ENCODE measurements around the gene TGFB3.

Gene TGFB3

DNA sequence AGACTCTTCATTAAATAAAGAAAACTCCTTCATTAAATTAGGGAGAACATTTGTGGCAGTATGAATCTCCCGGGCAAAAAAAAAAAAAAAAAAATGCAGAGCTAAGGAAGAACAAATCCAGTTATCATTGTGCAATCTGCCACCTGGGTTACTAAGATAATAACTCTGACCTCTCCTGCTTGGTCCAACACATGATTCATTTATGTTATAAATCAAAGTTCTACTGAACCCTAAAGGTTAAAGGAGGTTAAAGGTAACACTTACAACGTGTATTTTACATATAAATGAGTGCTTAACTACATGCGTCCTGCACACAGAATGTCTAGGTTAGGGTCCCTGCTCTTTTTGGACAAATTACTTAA is 4.2 kb downstream of the TGFB3 start:
- H3K4me1 ChIP-seq, result peaks cover 0 to 57% (median 40%) of the 10 kb centered on the region in 4 donors
- no peaks in the 10 kb centered on the region for H3K27me3 ChIP-seq
- peak overlapping the region in 1 of 2 donors; percentile 99 for H3K27ac ChIP-seq
- TF ChIP-seq, protein P1, sequence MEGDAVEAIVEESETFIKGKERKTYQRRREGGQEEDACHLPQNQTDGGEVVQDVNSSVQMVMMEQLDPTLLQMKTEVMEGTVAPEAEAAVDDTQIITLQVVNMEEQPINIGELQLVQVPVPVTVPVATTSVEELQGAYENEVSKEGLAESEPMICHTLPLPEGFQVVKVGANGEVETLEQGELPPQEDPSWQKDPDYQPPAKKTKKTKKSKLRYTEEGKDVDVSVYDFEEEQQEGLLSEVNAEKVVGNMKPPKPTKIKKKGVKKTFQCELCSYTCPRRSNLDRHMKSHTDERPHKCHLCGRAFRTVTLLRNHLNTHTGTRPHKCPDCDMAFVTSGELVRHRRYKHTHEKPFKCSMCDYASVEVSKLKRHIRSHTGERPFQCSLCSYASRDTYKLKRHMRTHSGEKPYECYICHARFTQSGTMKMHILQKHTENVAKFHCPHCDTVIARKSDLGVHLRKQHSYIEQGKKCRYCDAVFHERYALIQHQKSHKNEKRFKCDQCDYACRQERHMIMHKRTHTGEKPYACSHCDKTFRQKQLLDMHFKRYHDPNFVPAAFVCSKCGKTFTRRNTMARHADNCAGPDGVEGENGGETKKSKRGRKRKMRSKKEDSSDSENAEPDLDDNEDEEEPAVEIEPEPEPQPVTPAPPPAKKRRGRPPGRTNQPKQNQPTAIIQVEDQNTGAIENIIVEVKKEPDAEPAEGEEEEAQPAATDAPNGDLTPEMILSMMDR (IDR thresholded peaks at IDR 0.05), result no peak
- no peak overlapping the region for H3K4me3 ChIP-seq
- intact Hi-C loops (cut with DNase I; ENCODE audit: low total_unique reads), result loop anchor here (5.0 kb wide), 1 partner anchor 35 kb away; no protein-coding TSS in a partner anchor
- DNase-seq, result no peak
- no peaks in the 10 kb centered on the region for H3K9me3 ChIP-seq
- no peaks in the 10 kb centered on the region for H3K36me3 ChIP-seq

DNA sequence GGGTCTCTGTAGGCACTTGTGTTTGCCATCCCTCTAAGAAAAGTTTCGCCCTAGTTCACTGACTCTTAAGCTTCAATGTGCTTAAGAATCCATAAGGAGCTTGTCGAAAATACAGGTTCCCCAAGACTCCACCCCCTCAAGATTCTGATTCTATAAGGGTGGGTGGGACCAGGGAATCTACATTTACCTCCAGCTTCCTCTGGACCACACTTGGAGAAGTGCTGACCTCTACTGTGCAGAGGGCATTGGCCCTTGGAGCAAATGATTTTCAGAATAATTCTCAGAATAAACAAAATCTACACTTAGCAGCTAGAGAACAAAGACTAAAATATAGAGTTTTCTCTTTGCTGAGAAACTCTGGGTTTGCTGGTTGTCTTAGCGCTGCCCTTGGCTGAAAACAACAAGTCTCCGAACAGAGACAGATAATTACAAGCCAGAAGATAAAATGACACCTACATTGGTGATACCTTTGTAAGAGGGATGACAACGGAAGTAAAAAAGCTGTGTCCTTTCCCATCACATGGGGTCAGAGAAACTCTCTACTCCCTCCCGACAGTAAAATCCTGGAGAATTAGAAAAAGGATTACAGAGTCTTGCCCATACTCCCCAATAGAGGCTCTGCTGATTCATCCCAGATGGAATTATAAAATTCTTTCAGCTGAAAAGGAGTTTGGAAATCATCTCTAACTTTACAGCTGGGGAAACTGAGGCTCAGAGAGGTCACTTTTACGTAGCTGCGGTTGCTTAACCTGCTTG is 4.8 kb downstream of the TGFB3 start:
- TF ChIP-seq, protein P1 (IDR thresholded peaks at IDR 0.05), result no peak
- Histone ChIP-seq H3K4me1 (peaks cover 0 to 57% (median 40%) of the 10 kb centered on the region in 4 donors), H3K27ac (peak overlapping the region in 1 of 2 donors; percentile 26), H3K4me3 (no peak overlapping the region), H3K36me3 (no peaks in the 10 kb centered on the region), H3K27me3 (no peaks in the 10 kb centered on the region), H3K9me3 (no peaks in the 10 kb centered on the region)
- no peak for DNase-seq
- intact Hi-C loops (cut with DNase I; ENCODE audit: low total_unique reads), result loop anchor here (5.0 kb wide), 1 partner anchor 35 kb away; no protein-coding TSS in a partner anchor

DNA sequence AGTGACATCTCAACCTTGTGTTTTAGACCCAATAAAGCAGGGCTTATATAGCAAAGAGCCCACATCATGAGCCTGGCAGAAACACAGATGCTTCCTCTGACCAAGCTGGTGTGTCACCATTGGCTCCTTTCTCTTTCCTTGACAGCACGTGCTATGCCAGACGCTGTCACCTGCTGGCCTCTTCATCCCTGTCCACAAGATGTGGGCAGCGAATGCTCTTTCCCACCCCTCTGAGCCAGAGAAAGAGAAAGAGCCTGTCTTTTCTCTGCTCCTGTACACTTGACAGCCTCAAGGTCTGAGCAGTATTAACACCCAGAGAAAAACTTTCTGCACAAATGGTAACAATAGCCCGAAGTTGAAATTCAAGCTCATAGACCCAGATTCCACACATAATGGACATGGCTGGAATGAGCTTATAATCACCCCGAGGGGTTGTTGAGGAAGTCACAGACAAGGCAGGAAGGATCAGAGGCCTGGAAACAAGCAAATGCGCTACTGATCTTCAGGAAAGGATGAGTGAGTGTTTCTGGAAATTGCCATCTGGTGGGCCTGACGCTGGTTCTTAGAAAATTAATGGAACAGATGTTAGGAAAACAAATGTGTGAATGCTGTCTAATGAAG is 8.9 kb downstream of the TGFB3 start:
- H3K27me3 ChIP-seq, result no peaks in the 10 kb centered on the region
- TF ChIP-seq, protein P1 (IDR thresholded peaks at IDR 0.05), result no peak
- DNase-seq, result no peak
- H3K36me3 ChIP-seq, result peaks cover 2 to 33% (median 23%) of the 10 kb centered on the region in 3 donors
- H3K27ac ChIP-seq, result no peak overlapping the region
- no peak overlapping the region for H3K4me3 ChIP-seq
- H3K9me3 ChIP-seq, result no peaks in the 10 kb centered on the region
- H3K4me1 ChIP-seq, result peaks cover 0 to 28% (median 13%) of the 10 kb centered on the region in 4 donors
- intact Hi-C loops (cut with DNase I; ENCODE audit: low total_unique reads), result no loop called here

DNA sequence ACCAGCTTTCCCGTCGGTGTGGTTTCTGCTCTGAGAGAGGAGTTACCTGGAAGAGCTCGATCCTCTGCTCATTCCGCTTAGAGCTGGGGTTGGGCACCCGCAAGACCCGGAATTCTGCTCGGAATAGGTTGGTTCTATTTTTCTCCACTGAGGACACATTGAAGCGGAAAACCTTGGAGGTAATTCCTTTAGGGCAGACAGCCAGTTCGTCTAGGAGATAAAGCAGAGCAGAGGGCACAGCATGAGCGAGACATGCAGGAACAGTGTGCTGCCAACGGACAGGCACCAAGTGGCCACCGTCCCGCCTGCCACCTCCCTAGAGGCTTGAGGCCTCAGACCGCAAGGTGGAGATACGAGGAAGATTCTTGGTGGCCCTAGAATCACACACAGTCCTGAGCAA is 10.3 kb downstream of the TGFB3 start:
- H3K27me3 ChIP-seq, result no peaks in the 10 kb centered on the region
- no peak overlapping the region for H3K27ac ChIP-seq
- H3K36me3 ChIP-seq, result peaks cover 7 to 48% (median 25%) of the 10 kb centered on the region in 3 donors
- peaks cover 0 to 14% (median 6%) of the 10 kb centered on the region in 4 donors for H3K4me1 ChIP-seq
- no peak for DNase-seq
- TF ChIP-seq, protein P1 (IDR thresholded peaks at IDR 0.05), result no peak
- H3K4me3 ChIP-seq, result no peak overlapping the region
- no peaks in the 10 kb centered on the region for H3K9me3 ChIP-seq
- intact Hi-C loops (cut with DNase I; ENCODE audit: low total_unique reads), result no loop called here

DNA sequence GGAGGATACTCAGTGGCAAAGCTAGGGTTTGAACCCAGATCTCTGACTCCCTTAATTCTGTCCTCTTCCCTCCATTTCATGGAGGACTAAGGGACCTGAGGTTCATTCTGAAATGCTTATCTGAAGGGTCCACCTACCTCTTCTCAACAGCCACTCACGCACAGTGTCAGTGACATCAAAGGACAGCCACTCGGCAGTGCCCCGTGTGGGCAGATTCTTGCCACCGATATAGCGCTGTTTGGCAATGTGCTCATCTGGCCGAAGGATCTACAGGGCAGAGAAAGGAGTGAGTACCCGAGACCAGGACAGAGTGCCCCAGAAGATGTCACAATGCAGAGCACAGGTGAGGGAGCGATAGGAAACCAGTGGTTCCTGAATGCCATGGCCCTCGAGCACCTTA is 10.8 kb downstream of the TGFB3 start:
- no peak overlapping the region for H3K27ac ChIP-seq
- peaks cover 0 to 10% (median 4%) of the 10 kb centered on the region in 4 donors for H3K4me1 ChIP-seq
- TF ChIP-seq, protein P1 (IDR thresholded peaks at IDR 0.05), result no peak
- H3K27me3 ChIP-seq, result no peaks in the 10 kb centered on the region
- no peak for DNase-seq
- no peak overlapping the region for H3K4me3 ChIP-seq
- intact Hi-C loops (cut with DNase I; ENCODE audit: low total_unique reads), result no loop called here
- peaks cover 12 to 53% (median 30%) of the 10 kb centered on the region in 3 donors for H3K36me3 ChIP-seq
- no peaks in the 10 kb centered on the region for H3K9me3 ChIP-seq

Data from tibial artery (tissue), 4 donors.